H1 (cell line): ENCODE results near the gene ASPRV1. TPM values are rescaled to one million over a fixed set of nuclear protein-coding genes. Genes with fewer than 3 reads are reported as not detected.

Experiments used
- HDAC6 ChIP-seq: IDR thresholded peaks from one replicate; pipeline ENCODE4 v1.7.1; 2012; ENCODE audit warnings: low read depth, mild to moderate bottlenecking, inconsistent platforms, low read length, moderate library complexity
- JUN ChIP-seq: IDR thresholded peaks from 2 replicates; pipeline ENCODE4 v1.6.1; 2011; ENCODE audit warnings: low read depth, mild to moderate bottlenecking, improper control_type of control experiment, low read length
- POU5F1 ChIP-seq: IDR thresholded peaks from 2 replicates; pipeline ENCODE4 v1.6.1; 2011; ENCODE audit warnings: low read depth, mild to moderate bottlenecking, low read length, moderate library complexity
- polyA plus RNA-seq, 7 experiments: library from polyadenylated mRNA; depleted of rRNA in 3 of 7; stranded (reverse) in 5 of 7; unstranded in 2 of 7; fragments of >200 nt in 5 of 7; fragments of 200-250 nt in 2 of 7; gene quantifications; 1 replicate in 5 of 7; 2 replicates in 1 of 7; 4 replicates in 1 of 7; pipeline versions ENCODE4 v1.2.1 to v1.2.3, GENCODE V29; 2011 to 2013; ENCODE audit warnings: missing spikeins in 2 of 7, mixed read lengths in 2 of 7
- total RNA-seq: library from RNA; stranded (reverse); fragmentation: NEBNext Ultra II Directional; extraction: Animal tissue kit (Norgen Biotek cat#: 25700); gene quantifications from 2 replicates; pipeline ENCODE4 v1.2.1, GENCODE V29; 2021
- TF ChIP-seq, protein P1 (sequence below), 3 experiments: IDR thresholded peaks; 1 replicate in 2 of 3; 2 replicates in 1 of 3; pipeline versions ENCODE4 v1.5.1 to v1.6.1; 2011; ENCODE audit warnings: low read length in 3 of 3, mild to moderate bottlenecking in 3 of 3, inconsistent platforms in 2 of 3, low read depth in 1 of 3, moderate library complexity in 1 of 3; ENCODE audit not compliant: insufficient read depth in 1 of 3; ENCODE audit errors: control extremely low read depth in 1 of 3

The ASPRV1 gene
- total and polyA plus RNA-seq, 2 of the 8 experiments (the other 6 are each of a cell fraction or from before 2014, with no cell fraction given), result 0.59 to 0.95 TPM

DNA sequence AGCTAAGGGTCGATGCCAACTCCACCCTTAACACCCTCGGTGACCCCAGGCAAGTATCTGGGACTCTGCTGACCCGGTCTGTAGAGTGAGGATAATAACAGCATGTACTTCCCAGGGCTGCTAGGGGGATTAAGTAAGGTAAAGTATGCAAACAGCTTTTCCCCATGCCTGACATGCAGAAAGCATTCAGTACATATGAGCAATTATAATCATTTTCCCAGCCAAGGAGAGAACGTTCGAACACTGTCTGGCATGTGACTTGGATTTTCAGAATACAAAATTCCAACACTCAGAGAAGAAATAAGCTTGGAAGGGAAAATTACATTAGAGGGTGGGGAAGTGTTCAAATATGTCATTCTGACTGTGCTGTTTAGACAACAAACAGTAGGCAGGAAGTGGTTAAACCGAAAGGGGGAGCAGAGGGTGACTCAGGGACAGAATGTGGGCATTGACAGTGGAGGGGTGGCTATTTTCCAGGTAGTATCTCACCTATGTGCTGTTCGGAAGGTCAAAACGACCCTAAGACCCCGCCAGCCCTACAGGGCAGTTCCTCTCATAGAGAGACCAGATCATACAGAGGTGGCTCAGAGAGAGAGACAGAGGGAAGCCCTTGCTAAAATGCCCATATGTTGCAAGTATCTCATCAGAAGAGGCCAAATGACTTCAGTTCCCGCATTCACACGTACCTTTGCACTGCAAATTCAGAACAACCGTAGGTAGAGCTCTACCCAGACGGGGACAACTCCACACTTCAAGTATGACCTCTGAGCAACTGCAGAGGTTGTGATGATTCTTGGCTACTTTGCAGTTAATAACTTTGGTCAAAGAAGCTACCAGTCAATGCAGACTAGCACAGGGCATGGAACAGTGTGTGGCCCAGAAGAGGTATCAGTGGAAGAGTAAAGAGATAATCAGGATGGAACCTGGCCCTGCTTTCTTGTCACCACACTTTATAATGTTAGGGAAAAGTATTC, 14.8 kb downstream of the ASPRV1 start (continued):
- TF ChIP-seq, protein P1, sequence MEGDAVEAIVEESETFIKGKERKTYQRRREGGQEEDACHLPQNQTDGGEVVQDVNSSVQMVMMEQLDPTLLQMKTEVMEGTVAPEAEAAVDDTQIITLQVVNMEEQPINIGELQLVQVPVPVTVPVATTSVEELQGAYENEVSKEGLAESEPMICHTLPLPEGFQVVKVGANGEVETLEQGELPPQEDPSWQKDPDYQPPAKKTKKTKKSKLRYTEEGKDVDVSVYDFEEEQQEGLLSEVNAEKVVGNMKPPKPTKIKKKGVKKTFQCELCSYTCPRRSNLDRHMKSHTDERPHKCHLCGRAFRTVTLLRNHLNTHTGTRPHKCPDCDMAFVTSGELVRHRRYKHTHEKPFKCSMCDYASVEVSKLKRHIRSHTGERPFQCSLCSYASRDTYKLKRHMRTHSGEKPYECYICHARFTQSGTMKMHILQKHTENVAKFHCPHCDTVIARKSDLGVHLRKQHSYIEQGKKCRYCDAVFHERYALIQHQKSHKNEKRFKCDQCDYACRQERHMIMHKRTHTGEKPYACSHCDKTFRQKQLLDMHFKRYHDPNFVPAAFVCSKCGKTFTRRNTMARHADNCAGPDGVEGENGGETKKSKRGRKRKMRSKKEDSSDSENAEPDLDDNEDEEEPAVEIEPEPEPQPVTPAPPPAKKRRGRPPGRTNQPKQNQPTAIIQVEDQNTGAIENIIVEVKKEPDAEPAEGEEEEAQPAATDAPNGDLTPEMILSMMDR (IDR thresholded peaks at IDR 0.05; ENCODE audit: control extremely low read depth in 1 of 3, insufficient read depth in 1 of 3, low read depth in 1 of 3, low read length in 3 of 3), result no peak
- TF ChIP-seq HDAC6 (no peak), POU5F1 (no peak), JUN (no peak)
